Hindlimb muscle (tissue), 1 donor: ENCODE measurements around the gene CA4. TPM values are rescaled to one million over a fixed set of nuclear protein-coding genes. Genes with fewer than 3 reads are reported as not detected.
"Not testable (repeated sequence)": the region's sequence is repeated elsewhere in the genome, so short reads cannot be mapped to it uniquely, and the experiment has no call there.

Experiments used
- DNase-seq: peaks from one replicate; pipeline ENCODE4 v3.0.0-alpha.2; 2013
- polyA plus RNA-seq: library from polyadenylated mRNA; unstranded; fragments of 120-200 nt; gene quantifications from one replicate; pipeline ENCODE4 v1.2.1, GENCODE V29; 2013; ENCODE audit not compliant: insufficient read length

CA4 gene
- polyA plus RNA-seq, 1 donor = 6.0 TPM

DNA sequence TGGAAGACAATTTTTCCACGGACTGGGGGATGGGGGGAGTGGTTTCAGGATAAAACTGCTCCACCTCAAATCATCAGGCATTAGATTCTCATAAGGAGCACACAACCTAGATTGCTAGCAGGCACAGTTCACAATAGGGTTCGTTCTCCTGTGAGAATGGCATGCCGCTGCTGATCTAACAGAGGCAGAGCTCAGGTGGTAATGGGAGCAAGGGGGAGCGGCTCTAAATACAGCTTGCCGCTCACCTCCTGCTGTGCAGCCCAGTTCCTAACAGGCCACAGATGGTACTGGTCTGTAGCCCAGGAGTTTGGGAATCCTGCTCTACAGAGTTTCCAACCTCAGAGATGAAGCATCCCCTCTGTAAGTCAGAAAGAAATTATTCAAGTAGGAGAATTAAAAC, 27.0 kb downstream of the CA4 start:
- not testable (repeated sequence) for DNase-seq

GRCh38 chr17:60178180-60178579, 28.4 kb downstream of the CA4 start:
- DNase-seq = not testable (repeated sequence)

DNA sequence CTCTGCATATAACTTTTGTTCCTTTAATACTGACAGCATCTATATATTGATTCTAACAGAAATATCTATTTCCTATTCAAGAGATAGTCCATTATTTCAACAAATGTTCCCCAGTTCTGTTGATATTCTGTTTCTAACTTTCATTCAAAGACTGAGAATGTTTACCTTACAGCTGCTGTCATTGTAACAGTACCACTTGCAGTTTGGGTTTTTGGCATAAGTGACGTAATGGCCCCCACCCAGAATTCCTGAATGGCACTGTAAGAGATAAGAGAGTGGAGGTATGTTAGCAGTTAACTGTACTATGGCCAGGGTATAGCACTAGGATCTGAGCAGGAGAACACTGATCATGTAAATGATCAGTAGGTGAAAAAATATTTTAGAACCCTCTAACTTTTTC, 30.6 kb downstream of the CA4 start:
- not testable (repeated sequence) for DNase-seq

DNA sequence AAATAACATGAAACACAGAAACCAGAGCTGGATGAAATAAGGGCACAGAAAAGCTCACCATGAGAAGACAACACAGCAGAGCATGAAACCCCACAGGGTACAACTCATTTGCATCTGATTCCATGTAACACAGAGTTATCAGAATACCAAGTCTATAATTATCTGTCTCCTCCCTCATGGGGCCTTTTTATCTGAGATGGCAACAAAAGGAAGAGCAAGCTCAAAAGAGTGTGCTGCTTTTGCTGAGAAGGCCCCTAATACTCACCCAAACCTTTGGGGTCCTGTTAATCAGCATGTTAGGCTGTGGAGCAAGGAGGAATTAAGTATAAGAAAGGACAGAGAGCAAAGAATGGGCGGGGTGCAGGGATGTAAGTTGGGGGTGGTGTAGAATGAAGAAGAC, 36.6 kb downstream of the CA4 start:
- not testable (repeated sequence) for DNase-seq

DNA sequence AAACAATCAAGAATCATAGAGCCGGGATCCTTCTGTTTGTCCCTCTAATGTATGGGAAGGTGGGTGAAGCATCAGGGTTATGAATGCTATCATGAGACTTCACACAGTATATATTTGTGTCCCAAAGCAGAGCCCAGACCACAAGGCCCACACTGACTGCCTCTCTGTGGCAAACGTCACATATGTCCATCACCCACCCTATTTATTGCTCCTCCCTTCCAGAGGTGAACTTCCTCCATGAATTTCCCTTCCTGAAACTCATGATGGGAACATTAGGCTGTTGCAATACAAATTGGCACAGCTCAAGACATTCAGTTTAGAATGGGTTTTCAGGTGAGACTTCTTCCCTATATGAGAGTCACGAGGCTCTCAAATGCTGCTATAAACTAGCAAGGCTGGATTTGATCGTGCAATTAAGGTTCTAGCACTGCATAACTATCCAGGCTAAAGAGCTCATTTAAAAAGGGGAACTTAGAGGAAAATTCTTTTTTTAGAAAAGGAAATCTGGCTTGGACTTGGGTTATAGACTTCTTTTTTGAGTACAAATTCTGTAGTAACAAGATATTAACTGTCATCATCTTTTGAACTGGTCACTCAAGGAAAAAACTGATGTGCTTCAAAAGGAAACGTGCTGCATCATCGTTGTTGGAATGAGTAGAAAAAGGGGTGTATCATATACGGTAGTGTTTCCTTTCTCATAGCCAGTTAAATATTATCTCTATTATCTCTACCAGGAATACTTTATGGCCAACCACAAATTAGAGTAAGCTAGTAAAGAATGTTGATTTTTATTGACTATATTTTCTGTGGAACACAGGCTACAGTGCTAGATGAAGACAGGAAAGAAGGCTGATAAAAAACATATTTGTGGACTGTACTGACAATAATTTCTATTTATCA, 37.3 kb downstream of the CA4 start:
- DNase-seq = not testable (repeated sequence)

DNA sequence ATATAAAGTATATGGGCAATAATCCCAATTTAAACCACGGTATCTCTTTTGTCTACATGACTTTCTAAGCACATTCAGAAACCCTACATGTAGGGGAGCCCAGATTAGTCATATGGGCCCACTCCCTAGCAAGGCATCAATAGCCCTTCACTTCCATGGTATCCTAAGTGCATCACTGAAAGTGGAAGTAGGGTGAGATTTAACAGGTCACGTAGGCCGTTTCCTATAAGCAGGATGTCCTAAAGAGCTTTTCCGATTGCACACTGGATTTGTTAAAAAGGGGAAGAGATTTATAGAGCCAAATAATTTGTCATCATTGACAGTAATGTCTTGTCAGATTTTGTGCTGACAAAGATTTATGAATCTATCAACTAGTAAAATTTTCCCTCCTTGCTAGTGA, 39.0 kb downstream of the CA4 start:
- no peak for DNase-seq

DNA sequence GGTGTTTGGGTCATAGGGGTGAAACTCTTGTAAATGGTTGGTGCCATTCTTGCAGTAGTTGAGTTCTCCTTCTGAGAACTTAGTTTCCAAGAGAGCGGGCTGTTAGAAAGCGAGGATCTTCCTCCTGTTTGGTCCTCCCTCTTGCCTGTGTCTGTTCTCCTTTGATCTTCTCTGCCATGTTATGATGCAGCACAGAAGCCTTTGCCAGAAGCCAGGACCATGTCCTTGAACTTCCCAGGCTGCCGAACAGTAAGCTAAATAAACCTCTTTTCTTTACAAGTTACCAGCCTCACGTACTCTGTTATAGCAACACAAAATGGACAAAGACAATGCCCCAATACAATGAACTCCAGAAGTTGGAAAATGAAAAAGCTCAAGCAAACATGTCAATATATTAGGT, 40.3 kb downstream of the CA4 start:
- DNase-seq = not testable (repeated sequence)

GRCh38 chr17:60193032-60193431, 43.3 kb downstream of the CA4 start:
- DNase-seq = not testable (repeated sequence)

DNA sequence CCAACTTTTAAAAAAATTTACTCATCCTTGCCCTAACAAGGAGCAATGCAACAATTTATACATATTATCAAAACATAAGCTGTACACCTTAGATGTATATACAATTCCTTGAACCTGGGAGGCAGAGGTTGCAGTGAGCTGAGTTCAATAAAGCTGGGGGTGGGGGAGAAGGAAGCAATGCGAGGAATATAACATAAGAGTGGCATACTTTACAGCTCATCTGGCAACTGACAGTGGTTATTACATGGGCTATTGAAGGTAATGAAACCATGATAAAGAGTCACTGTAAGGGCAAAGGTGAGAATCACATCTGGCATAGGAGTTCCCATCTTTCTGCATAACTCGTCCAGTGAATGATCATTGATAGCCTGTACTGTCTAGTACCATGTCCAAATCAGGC, 43.7 kb downstream of the CA4 start:
- no peak for DNase-seq

DNA sequence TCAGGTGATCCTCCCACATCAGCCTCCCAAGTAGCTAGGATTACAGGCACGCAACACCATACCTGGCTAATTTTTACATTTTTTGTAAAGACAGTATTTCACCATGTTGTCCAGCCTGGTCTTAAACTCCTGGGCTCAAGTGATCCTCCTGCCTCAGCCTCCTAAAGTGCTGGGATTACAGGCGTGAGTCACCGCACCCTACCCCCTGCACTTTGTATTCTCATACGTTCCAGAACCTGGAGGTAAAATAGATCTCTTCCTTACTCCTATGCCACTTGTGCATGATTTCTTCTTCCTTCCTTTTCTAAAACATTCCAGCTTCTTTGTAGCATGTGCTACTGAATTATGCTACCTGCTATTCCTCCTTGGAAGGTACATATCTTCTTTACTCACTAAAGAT, 44.4 kb downstream of the CA4 start:
- DNase-seq = not testable (repeated sequence)

GRCh38 chr17:60198630-60199029, 48.9 kb downstream of the CA4 start:
- DNase-seq = not testable (repeated sequence)

DNA sequence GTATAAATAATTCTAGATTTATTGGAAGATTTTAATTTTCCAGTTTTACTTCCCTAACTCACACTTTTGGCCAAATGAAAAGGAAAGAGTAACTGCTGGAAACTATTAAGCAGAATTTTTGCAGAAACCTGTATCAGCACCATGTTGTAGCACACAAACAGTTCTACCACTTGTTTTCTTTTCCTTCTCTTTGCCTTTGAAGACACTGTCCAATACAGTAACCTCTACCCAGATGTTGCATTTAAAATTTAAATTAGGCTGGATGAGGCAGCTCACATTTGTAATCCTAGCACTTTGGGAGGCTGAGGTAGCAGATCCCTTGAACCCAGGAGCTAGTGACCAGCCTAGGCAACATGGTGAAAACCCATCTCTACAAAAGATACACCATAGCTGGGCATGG, 56.0 kb downstream of the CA4 start:
- not testable (repeated sequence) for DNase-seq

DNA sequence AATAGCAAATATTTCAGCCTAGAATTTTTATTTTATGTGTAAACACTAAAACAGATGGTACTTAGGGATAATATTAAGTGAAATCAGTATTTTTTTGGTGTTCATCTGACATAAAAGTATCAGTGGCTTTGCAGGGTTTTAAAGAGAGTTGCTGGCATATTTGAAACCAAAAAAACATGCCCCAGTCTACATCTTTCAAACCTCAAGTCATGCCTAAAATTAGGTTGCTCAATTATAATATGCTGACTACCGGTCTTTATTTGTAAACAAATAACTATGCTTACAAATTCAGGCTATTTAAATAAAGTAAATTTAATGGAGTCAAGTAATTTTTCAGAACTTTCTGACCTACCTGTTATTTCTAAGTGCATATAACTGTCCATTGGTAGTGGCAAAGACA, 58.5 kb downstream of the CA4 start:
- DNase-seq = not testable (repeated sequence)

Other genes starting within 250 kb of the CA4 start
- 18.2 TPM for gene RNFT1, start 185.2 kb upstream of the CA4 start, polyA plus RNA-seq
- gene HEATR6, start 71.1 kb upstream of the CA4 start, polyA plus RNA-seq = 19.5 TPM
- 23.8 TPM for gene USP32, start 242.2 kb downstream of the CA4 start, polyA plus RNA-seq